Suppressor macrophage (primary cell): ENCODE data around the gene PKIB.
"Not testable (repeated sequence)": the region's sequence is repeated elsewhere in the genome, so short reads cannot be mapped to it uniquely, and the experiment has no call there.

Experiments used
- DNase-seq, 4 experiments: peaks; one replicate each; pipeline ENCODE4 v3.0.0-alpha.2; 2020 to 2022

PKIB gene

DNA sequence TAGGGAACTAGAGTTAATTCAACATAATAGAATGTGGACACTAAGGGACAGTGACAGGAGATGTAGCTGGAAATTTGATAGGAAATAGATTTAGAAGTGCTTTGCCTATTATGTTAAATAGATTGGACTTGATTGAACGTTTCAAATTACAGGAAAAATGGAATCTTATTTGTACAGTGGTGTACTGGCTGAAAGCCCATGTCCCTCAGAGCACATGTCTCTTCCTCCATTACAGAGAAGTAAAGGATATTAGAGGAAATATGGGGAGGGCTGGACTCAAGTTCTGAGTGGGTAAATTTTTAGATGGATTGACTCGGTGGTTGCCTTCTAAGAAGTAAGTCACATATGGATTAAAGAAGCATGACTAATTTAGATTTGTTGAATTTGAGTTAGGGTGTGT, 11.4 kb downstream of the PKIB start:
- DNase-seq: no peak

- DNase-seq: no peak
Observed at GRCh38 chr6:122622479-122622878, 12.3 kb downstream of the PKIB start.

DNA sequence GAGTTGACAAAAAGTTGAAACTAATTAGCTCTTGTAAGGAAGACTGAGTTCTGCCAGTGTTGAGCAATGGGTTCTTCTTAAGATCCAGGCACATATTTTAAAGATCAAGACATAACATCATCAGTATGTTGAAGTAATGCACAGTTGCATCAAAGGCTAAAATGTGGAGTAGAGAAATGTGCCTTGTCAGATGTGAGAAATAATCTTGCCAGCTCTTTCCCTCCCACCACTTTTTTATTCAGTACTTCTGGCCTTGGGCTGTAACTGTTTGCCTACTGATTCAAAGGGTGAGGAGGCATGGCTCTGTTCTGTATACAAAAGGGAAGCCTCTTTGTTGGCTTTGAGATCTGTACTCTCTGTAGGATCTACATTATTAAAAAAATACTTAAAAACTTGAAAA, 13.1 kb downstream of the PKIB start:
- DNase-seq: peak in 1 of 4 experiments; percentile 16

DNA sequence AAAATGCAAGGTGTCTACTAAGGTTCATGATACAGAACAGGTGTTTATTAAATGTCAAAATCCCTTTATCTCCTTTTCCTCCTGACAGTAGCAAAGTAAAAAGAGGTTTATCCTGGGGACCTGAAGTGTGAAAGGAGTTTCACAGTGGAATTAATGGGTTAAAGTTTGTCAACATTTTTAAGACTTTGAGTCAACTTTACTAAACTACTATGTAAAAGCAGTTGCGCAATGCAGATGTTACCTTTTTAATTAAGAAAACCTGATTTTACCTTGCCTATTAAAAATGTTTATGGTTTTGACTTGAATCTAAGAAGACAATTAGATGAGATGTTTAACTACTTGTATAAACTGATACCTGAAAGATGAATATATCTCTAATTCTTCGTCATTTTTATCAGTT, 14.6 kb downstream of the PKIB start:
- DNase-seq: no peak

GRCh38 chr6:122628714-122629113, 18.5 kb downstream of the PKIB start:
- no peak for DNase-seq

GRCh38 chr6:122631571-122632249, 21.5 kb downstream of the PKIB start:
- no peak for DNase-seq

- no peak for DNase-seq
Observed at GRCh38 chr6:122640366-122640765, 30.2 kb downstream of the PKIB start.

- no peak for DNase-seq
Observed at GRCh38 chr6:122641819-122642218, 31.6 kb downstream of the PKIB start.

GRCh38 chr6:122642604-122643003, 32.4 kb downstream of the PKIB start:
- not testable (repeated sequence) for DNase-seq

DNA sequence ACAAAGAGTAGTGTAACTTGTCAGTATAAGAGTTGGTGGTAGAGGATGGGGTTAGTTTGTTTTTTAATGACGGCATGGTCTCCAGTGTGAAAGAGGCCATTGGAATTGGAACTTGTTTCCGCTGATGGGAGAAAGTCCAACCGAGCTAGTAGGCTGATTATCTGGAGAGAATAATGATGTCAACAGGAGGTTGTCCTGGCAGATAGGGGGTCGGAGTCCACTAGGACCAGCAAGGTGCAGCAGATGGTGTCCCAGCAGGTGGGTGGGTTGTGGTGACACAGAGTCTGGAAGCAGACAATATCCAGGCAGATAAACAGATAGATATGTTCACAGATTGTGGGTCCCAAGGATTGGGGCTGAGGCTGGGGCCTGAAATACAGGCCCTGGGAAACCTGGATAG, 35.1 kb downstream of the PKIB start:
- no peak for DNase-seq

DNA sequence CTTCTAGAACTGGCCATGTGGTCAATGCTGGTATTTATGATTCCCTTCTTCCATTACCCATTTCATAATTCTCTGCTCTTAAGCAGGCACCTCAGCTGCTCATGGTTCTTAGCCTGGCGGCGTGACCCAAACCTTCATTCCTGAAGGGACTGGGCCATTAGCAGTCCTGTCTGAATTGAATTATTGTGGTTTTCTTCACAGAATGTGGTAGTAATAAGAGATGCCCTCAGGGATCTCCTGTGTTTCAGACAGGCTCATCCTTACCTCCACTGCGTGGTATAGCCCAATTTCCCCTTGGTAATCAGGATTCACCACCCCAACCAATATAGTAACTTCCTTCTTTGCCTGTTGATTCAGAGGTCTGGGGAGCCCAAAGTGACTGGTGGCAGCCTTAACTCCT, 37.6 kb downstream of the PKIB start:
- DNase-seq: no peak

GRCh38 chr6:122648726-122649125, 38.5 kb downstream of the PKIB start:
- peak in 3 of 4 experiments; percentile 9 to 22 (median 16) for DNase-seq

DNA sequence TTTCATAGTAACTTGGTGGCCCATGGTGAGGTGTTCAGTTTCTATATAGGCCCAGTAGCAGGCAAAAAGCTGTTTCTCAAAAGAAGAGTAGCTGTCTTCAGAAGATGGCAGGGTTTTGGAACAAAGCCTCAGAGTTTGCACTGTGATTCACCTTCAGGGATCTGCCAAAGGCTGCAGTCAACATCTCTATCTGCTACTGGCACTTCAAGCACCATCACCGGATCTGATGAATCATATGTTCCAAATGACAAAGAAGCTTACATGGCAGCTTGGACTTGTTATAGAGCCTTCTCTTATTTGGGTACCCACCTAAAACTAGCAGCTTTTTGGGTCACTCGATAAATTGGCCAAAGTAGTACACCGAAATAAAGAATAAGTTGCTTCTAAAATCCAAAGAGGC, 39.5 kb downstream of the PKIB start:
- no peak for DNase-seq

DNA sequence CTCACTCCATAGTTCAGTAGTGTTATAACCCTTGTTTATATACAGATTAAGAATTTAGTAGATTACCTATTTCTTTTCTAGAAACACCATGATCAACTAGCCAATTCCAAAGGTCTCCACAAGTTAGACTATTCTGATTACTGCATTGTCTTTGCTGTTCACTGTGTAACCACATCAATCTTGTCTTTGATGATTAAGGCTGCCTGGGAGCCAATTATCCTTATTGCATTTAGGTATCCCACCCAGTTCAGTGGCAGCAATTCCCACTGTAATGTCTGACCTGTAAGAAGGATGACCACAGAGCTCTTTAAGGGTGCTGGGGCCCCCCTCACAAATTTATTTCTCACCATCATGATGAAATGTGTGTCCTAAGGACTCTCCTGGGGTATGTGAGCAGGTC, 40.2 kb downstream of the PKIB start:
- DNase-seq: no peak

- DNase-seq: no peak
Observed at GRCh38 chr6:122651031-122651430, 40.8 kb downstream of the PKIB start.

DNA sequence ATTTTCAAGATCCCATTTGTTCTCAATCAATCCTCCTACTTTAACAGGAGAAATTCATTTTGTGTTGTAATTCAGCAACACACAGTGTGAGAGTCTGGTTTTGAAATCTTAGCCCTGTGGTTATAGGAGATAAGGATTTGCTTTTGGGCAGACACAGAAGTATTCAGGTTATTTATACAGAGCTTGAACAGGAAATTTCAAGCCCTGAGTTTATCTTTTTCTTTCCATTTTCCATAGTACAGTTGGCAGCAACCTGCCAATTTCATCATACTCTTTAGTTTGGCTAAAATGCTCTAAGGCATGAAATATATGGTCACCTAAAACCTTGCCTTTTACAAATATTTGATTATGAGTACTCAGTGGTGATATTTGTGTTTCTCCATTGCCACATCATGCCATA, 41.4 kb downstream of the PKIB start:
- DNase-seq: no peak

GRCh38 chr6:122652431-122652830, 42.2 kb downstream of the PKIB start:
- DNase-seq: peak in 3 of 4 experiments; percentile 4 to 14 (median 11)

DNA sequence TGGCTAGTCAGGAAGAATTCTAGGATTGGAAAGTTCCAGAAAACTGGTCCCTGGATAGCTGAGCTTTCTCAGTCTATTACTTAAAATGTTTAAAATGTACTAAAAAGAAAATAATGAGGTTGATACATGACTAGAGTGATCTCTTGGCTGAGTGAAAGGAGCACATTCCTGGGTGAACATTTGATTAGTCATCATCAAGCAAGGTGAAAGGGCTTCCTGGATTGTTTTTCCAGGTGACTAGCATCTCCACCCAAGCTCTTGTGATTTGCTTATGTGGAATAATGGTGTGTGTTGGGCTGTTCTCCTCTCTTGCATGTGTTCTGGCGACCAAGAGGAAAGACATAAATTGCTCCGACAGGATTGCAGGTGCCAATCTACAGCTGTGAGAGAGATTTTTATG, 42.9 kb downstream of the PKIB start:
- DNase-seq: no peak

DNA sequence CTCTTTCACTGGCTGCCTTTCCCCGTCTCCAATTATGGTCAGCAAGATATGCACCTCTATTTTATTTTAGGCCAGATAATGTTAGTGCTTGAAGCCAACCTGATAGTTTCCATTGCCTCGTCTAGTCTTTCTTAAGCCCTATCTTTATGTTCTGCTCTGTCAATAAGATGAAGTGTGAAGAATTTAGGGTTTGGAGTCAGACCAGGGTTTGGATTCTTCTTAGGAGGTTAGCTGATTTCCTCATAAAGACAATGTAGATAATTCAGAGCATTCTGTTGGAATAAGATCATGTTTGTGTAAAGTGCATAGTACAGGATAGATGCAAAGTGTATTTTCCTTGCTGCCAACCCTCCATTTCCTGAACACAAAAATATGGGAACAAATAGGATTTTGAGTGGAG, 43.8 kb downstream of the PKIB start:
- no peak for DNase-seq

GRCh38 chr6:122657601-122658000, 47.4 kb downstream of the PKIB start:
- no peak for DNase-seq

- DNase-seq: no peak
Observed at GRCh38 chr6:122660296-122660695, 50.1 kb downstream of the PKIB start.

- no peak for DNase-seq
Observed at GRCh38 chr6:122663981-122664380, 53.8 kb downstream of the PKIB start.

DNA sequence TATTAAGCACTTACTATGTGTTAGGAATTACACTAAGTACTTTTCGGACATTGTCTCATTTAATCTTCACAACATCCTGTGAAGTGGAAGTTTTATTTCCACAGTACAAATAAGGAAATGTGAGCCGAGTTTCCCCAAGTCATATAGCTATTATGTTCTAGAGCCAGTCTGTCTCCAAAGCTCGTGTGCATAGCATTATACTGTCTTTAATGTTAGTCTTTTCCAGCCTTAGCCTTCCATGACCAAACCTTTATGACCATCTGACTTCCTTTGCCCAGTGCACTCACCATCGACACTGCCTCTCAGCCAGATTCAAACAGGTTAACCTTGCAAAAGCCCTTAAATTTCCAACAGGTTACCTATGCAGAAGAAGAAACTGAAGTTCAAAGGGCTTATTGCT, 55.7 kb downstream of the PKIB start:
- DNase-seq: no peak

DNA sequence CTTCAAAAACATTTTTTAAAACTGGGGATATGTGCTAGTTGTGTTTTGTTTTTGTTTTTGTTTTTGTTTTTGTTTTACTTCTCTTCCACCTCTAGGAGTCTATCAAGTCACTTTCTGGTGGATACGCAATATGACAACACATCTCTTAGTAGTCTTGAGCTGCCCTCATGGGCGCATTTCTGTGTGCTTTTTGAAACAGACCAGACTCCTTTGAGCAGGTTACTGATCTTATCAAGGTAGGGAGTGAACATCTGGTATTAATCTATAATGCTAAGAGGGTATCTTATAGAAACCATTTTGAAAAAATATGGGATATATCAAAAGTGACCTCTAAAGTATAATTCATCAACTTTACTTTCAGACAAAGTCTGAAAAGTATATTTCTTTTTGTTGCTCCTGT, 56.2 kb downstream of the PKIB start:
- no peak for DNase-seq

DNA sequence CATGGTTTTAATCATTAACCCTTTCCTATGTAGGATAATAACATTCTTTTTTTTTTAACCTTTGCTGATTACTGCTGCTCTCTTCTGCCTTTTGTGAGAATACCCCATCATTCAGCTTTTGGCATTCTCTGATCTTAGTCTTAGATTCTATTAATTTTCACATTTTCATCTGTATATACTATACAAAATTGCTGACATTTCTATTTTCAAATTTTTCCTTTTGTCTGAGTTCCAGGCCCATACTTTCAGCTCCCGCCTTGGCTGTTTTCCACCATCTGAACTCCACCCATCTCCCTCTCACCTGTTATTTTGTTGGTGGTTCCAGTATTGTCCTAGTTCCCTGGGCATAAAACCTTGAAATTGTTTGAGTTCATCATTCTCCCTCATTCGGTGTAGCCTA, 59.2 kb downstream of the PKIB start:
- no peak for DNase-seq
